Activated CD4-positive, alpha-beta T cell treated with anti-CD3 and anti-CD28 coated beads, Interleukin-2, amount 10 ng/mL, durations not matched to agents 7 days and 5 days (primary cell): Measurements from ENCODE around the gene PSMD5. TPM values are rescaled to one million over a fixed set of nuclear protein-coding genes. Genes with fewer than 3 reads are reported as not detected.

Experiments used
- CTCF ChIA-PET: fragments of 350-600 bp; sonication (Branson Sonifier 250); formaldehyde crosslinking; loops from one replicate; lab custom pipeline; 2021; ENCODE audit warnings: antibody characterized with exemption; lab: Charles Lee
- POLR2A ChIA-PET: fragments of 350-600 bp; sonication (Branson Sonifier 250); formaldehyde crosslinking; loops from one replicate; lab custom pipeline; 2021; ENCODE audit warnings: antibody characterized with exemption; lab: Charles Lee
- DNase-seq: peaks from one replicate; pipeline ENCODE4 v3.0.0-alpha.2; 2020
- H3K27ac Mint-ChIP-seq: one replicate; pipeline ENCODE4 v1.8.0; 2021; ENCODE audit warnings: mild to moderate bottlenecking, moderate library complexity, mixed read lengths
- H3K27me3 Mint-ChIP-seq: one replicate; pipeline ENCODE4 v1.8.0; 2021; ENCODE audit warnings: mixed read lengths
- H3K36me3 Mint-ChIP-seq: one replicate; pipeline ENCODE4 v1.8.0; 2021; ENCODE audit warnings: low read depth, mixed read lengths
- H3K4me1 Mint-ChIP-seq: one replicate; pipeline ENCODE4 v1.8.0; 2021; ENCODE audit warnings: mixed read lengths
- H3K4me3 Mint-ChIP-seq: one replicate; pipeline ENCODE4 v1.8.0; 2021; ENCODE audit warnings: mild to moderate bottlenecking, moderate library complexity, mixed read lengths
- H3K9me3 Mint-ChIP-seq: one replicate; pipeline ENCODE4 v1.8.0; 2021; ENCODE audit warnings: mixed read lengths
- total RNA-seq, 2 experiments: library from RNA; stranded (reverse); gene quantifications; one replicate each; pipeline ENCODE4 v1.2.3, GENCODE V29; 2021

The PSMD5 gene
- total RNA-seq, 2 experiments from 2014 or later, result 35.3 to 50.9 TPM

DNA sequence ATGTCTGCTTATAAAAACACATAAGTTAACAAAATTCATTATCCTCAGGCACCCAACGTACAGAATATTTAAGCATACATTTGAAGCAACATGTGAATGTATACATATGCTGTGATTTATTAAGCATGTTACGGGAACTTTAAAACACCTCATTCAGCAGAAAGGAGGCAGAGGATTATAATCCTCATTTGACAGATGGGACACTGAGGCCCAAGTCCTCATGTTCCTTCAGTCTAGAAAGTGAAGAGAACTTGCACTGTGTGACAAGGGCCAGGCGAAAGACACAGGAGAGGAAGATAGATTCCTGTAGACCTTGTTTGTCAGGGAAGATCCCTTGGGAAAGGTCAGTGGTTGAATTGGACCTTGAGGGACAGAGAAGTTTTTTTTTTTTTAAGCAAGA, 7.6 kb upstream of the PSMD5 start:
- Mint-ChIP-seq H3K4me3 (no peak overlapping the region), H3K27ac (peak overlapping the region; percentile 50), H3K4me1 (peaks cover 49% of the 10 kb centered on the region)

DNA sequence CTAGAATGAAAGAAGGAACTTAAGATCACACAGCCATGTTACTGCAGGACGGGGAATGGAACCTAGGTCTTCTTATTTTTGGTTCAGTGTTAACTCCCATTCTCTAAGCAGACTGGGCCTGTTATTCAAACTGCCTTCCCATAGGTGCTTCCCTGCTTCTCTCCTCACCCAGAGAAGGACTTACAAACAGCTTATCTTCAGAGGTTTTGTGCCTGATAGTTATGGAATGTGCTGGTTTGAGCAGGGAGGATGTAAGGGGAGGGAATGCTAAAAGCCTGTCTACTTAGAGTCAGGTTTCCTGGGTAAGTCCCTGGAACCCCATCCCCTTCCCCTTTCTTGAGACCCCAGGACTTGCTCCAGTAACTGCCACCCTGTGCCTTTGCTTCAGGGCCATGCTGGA, 4.2 kb upstream of the PSMD5 start:
- CTCF ChIA-PET, result interaction anchor here (0.6 to 2.1 kb wide), 6 partner anchors 9 to 54 kb away, joined by 3 to 7 read pairs (median 4); partner anchors contain the start of gene FBXW2
- Mint-ChIP-seq H3K27ac (peak overlapping the region; percentile 98), H3K4me3 (peak overlapping the region; percentile 95), H3K4me1 (peaks cover 66% of the 10 kb centered on the region), H3K27me3 (no peaks in the 10 kb centered on the region), H3K36me3 (peaks cover 71% of the 10 kb centered on the region), H3K9me3 (no peaks in the 10 kb centered on the region)
- POLR2A ChIA-PET, result interaction anchor here (0.8 to 1.0 kb wide), 2 partner anchors 10 to 85 kb away, joined by 4 read pairs; no protein-coding TSS in a partner anchor
- DNase-seq, result no peak

More for the DNA sequence above, 7.6 kb upstream of the PSMD5 start:
- Mint-ChIP-seq H3K27me3 (no peaks in the 10 kb centered on the region), H3K36me3 (peaks cover 77% of the 10 kb centered on the region), H3K9me3 (no peaks in the 10 kb centered on the region)
- ChIA-PET CTCF (interaction anchor here (0.6 kb wide), 1 partner anchor 341 kb away, joined by 4 read pairs; no protein-coding TSS in a partner anchor), POLR2A (no interaction called here)
- DNase-seq, result no peak

DNA sequence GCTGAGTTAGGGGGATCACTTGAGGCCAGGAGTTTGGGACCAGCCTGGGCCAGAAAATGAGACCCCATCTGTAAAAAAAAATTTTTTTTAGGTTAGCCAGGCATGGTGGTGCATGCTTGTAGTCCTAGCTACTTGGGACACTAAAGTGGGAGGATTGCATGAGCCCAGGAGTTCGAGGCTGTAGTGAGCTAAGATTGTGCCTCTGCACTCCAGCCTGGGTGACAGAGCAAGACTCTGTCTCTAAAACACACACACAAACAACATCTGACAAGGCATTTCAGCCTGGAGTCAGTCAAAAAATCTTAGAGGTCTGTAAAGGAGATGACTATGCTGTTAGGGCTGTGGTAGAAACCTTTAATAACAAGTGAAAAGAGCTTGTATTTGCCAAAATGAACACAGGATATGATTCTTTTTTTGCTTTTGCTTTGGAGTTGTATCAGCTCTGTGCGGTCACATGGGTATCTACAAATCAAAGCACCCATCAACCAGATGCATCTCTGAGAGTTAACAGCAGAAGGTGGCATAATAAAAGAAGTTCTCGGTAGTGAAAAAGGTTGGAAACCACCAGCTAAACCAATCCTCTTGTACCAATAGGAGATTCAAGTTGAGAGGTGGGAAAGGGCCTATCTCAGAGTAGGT, 3.6 kb upstream of the PSMD5 start:
- DNase-seq, result peak; percentile 61
- H3K9me3 Mint-ChIP-seq, result no peaks in the 10 kb centered on the region
- CTCF ChIA-PET, result interaction anchor here (0.6 to 2.1 kb wide), 6 partner anchors 9 to 53 kb away, joined by 3 to 7 read pairs (median 4); partner anchors contain the start of gene FBXW2
- POLR2A ChIA-PET, result interaction anchor here (0.6 to 1.0 kb wide), 3 partner anchors 11 to 85 kb away, joined by 4 read pairs; no protein-coding TSS in a partner anchor
- peaks cover 72% of the 10 kb centered on the region for H3K4me1 Mint-ChIP-seq
- H3K27me3 Mint-ChIP-seq, result no peaks in the 10 kb centered on the region
- peak overlapping the region; percentile 95 for H3K4me3 Mint-ChIP-seq
- peak overlapping the region; percentile 98 for H3K27ac Mint-ChIP-seq
- H3K36me3 Mint-ChIP-seq, result peaks cover 69% of the 10 kb centered on the region

DNA sequence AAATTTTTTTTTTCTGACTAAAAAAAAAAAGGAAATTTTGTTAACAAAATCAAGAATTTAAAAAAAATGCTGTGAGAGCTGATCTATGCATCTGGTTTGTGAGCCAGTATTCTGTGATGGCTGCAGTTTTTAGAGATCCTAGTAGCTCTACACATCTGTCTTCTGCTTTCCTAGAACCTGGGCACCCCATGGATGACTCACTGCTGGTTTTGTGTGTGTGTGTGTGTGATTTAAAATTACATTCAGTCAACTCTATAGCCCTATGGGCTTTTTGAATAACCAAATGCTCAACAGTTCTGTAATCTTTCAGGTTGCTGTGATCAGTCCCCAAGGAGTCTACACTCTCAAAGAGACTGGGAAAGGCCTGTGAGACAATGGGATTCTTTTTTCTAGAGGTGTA, 2.5 kb upstream of the PSMD5 start:
- H3K27me3 Mint-ChIP-seq, result no peaks in the 10 kb centered on the region
- H3K36me3 Mint-ChIP-seq, result peaks cover 63% of the 10 kb centered on the region

DNA sequence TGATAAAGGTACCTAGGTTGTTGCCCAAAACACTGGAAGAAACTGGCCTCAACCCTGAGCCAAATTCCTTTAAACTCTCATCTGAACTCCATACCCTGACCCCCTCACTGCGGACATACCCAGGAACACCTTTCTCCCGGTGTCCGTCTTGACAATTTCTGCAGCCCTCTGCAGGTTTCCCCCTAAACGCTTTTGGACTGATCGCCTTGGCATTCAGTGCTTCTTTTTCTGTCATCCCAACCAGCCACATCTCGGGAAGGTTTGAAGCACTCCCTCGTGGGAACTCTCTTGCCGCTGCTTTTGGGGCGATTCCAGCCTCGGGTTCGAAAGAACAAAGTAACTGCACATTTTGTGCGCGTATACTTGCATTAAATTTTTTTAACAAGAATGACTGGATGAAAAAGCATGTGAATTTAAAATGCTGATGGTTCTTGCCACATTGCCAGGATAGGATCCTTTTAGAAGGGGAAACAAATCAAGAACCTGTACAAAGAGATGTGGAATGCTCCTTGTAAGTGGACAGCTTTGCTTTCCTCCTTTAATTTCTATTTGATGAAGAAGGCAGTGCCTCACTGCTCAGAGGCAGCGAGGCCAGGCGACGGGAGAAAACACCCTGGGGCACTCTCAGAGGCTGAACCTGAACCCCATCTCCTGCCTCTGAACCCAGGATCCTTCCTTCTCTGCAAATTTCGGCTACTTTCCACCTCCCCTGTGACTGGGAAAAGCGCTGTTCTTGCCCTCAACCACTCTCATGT, 615 bp downstream of the PSMD5 start:
- Mint-ChIP-seq H3K27me3 (no peaks in the 10 kb centered on the region), H3K4me1 (peaks cover 76% of the 10 kb centered on the region), H3K36me3 (peaks cover 64% of the 10 kb centered on the region), H3K27ac (peak overlapping the region; percentile 98), H3K4me3 (peak overlapping the region; percentile 95), H3K9me3 (no peaks in the 10 kb centered on the region)
- CTCF ChIA-PET, result no interaction called here
- DNase-seq, result no peak
- POLR2A ChIA-PET, result no interaction called here

More for the DNA sequence above, 2.5 kb upstream of the PSMD5 start:
- ChIA-PET CTCF (interaction anchor here (0.6 to 2.1 kb wide), 7 partner anchors 12 to 129 kb away, joined by 3 to 6 read pairs (median 4); no protein-coding TSS in a partner anchor), POLR2A (no interaction called here)
- Mint-ChIP-seq H3K4me1 (peaks cover 71% of the 10 kb centered on the region), H3K9me3 (no peaks in the 10 kb centered on the region), H3K4me3 (peak overlapping the region; percentile 95), H3K27ac (peak overlapping the region; percentile 98)
- no peak for DNase-seq

DNA sequence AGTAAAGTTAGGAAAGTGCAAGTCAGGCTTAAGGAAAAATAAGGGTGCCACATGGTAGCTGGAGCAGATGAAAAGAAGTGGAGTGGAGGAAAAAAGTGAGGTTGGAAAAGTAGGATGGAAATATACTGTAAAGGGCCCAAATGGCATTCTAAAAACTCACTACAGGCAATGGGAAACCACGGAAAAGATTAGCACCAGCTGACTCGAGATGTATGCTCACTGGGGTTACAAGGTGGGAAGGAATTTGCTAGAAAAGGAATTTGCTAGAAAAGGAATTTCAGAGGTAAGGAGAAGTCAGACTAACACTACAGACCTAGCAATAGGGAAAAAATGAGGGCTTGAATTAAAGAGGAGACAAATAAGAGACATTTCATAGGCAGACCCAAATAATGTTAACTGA, 3.6 kb downstream of the PSMD5 start:
- Mint-ChIP-seq H3K36me3 (peaks cover 51% of the 10 kb centered on the region), H3K4me3 (no peak overlapping the region), H3K4me1 (peaks cover 55% of the 10 kb centered on the region), H3K27me3 (no peaks in the 10 kb centered on the region), H3K27ac (peak overlapping the region; percentile 38), H3K9me3 (no peaks in the 10 kb centered on the region)
- DNase-seq, result no peak
- ChIA-PET POLR2A (no interaction called here), CTCF (interaction anchor here (0.9 kb wide), 1 partner anchor 75 kb away, joined by 3 read pairs; no protein-coding TSS in a partner anchor)

DNA sequence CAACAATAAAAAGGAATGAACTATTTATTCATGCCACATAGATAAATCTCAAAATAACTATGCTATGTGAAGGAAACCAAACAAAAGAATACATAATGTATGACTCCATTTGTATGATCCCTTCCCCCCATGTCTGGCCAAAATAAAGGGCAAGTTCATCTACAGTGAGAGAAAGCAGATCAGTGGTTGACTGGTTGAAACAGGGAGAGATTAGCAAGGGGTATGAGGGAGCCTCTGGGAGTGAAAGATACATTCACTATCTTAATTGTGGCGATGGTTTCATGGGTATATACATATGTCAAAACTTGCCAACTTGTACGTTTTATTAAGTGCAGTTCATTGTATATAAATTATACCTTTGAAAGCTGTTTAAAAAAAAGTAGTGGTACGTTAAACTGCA, 4.8 kb downstream of the PSMD5 start:
- ChIA-PET CTCF (interaction anchor here (1.0 kb wide), 1 partner anchor 11 kb away, joined by 3 read pairs; no protein-coding TSS in a partner anchor), POLR2A (no interaction called here)
- no peak overlapping the region for H3K27ac Mint-ChIP-seq
- no peaks in the 10 kb centered on the region for H3K9me3 Mint-ChIP-seq
- no peak for DNase-seq
- H3K27me3 Mint-ChIP-seq, result no peaks in the 10 kb centered on the region
- peaks cover 50% of the 10 kb centered on the region for H3K4me1 Mint-ChIP-seq
- H3K36me3 Mint-ChIP-seq, result peaks cover 46% of the 10 kb centered on the region
- no peak overlapping the region for H3K4me3 Mint-ChIP-seq

DNA sequence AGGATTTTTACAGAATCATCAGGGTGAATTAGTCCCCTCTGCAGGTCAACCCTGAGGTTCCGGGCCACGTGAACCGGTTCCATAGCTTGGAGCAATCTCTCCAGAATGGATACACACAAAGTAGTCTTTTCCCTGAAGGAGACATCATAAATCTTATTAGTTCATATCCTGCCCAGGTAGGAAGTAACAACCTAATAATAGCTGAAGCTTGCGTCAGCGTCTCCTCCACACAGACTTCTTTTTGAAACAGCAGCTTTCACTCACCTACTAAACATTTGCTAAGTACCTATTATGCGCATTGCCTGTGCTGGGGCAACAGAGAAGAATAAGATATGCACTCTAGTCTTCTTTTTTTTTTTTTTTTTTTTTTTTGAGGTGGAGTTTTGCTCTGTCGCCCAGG, 9.4 kb downstream of the PSMD5 start:
- ChIA-PET CTCF (interaction anchor here (0.7 to 1.3 kb wide), 3 partner anchors 11 to 62 kb away, joined by 3 to 5 read pairs (median 3); no protein-coding TSS in a partner anchor), POLR2A (no interaction called here)
- peaks cover 18% of the 10 kb centered on the region for H3K4me1 Mint-ChIP-seq
- peaks cover 48% of the 10 kb centered on the region for H3K36me3 Mint-ChIP-seq
- no peak overlapping the region for H3K4me3 Mint-ChIP-seq
- DNase-seq, result no peak
- no peaks in the 10 kb centered on the region for H3K9me3 Mint-ChIP-seq
- no peak overlapping the region for H3K27ac Mint-ChIP-seq
- H3K27me3 Mint-ChIP-seq, result no peaks in the 10 kb centered on the region

DNA sequence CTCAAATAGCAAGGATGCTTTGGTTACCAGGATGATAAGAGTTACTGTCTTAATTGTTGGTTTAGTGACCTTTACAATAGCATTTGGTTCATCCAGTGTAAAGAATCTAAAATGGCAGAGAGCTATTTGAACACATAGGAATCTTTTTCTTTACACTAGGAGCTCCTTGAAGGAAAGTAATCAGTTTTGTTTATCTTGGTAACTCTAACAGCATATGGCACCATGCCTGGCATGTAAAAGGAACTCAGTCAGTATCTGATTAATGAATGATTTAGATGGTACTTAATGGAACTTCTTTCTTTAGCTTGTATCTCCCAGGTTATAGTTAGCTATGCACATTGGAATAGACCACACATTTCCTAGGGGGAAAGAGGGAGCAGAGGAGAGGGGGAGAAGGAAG, 9.9 kb downstream of the PSMD5 start:
- no peak overlapping the region for H3K27ac Mint-ChIP-seq
- DNase-seq, result no peak
- H3K4me1 Mint-ChIP-seq, result peaks cover 14% of the 10 kb centered on the region
- POLR2A ChIA-PET, result no interaction called here
- no peaks in the 10 kb centered on the region for H3K9me3 Mint-ChIP-seq
- H3K27me3 Mint-ChIP-seq, result no peaks in the 10 kb centered on the region
- H3K4me3 Mint-ChIP-seq, result no peak overlapping the region
- CTCF ChIA-PET, result interaction anchor here (0.6 to 1.3 kb wide), 4 partner anchors 10 to 62 kb away, joined by 3 to 6 read pairs (median 4); no protein-coding TSS in a partner anchor
- H3K36me3 Mint-ChIP-seq, result peaks cover 44% of the 10 kb centered on the region

DNA sequence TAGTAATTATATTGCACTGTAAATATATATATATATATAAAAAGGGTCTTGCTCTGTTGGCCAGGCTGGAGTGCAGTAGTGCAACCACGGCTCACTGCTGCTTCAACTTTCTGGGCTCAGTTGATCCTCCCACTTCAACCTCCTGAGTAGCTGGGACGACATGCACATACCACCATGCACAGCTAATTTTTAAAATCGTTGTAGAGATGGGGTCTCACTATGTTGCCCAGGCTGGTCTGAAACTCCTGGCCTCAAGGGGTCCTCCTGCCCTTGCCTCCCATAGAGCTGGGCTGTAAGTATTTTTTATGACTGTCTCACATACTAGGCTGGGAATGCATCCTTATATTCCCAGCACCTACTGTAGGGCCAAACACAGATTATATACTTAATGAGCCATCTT, 11.9 kb downstream of the PSMD5 start:
- H3K27ac Mint-ChIP-seq, result no peak overlapping the region
- H3K4me1 Mint-ChIP-seq, result peaks cover 6% of the 10 kb centered on the region
- no peaks in the 10 kb centered on the region for H3K27me3 Mint-ChIP-seq
- H3K36me3 Mint-ChIP-seq, result peaks cover 48% of the 10 kb centered on the region
- DNase-seq, result no peak
- ChIA-PET POLR2A (interaction anchor here (0.6 kb wide), 1 partner anchor 9 kb away, joined by 3 read pairs; no protein-coding TSS in a partner anchor), CTCF (interaction anchor here (0.6 to 1.2 kb wide), 2 partner anchors 35 to 64 kb away, joined by 3 read pairs; no protein-coding TSS in a partner anchor)
- no peak overlapping the region for H3K4me3 Mint-ChIP-seq
- H3K9me3 Mint-ChIP-seq, result no peaks in the 10 kb centered on the region

DNA sequence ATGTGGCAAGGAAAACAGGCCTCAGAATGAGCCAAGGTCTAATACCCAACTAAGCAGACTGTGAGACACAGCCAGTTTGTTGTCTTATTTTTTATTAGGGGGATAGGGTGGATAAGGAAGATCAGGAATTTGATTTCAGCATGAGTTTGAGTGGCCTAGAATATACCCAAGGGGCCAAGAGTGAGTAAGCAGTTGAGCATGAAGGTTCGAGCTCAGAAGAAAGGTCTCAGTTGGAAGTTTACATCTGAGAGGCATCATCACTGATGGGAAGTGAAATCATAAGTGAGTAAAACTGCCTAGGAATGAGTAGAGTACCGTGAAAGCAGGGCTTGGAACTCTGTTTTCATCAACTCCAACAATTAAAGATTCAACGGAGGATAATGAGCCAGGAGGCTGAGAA, 12.6 kb downstream of the PSMD5 start:
- POLR2A ChIA-PET, result no interaction called here
- Mint-ChIP-seq H3K4me3 (no peak overlapping the region), H3K9me3 (no peaks in the 10 kb centered on the region), H3K27me3 (no peaks in the 10 kb centered on the region), H3K4me1 (peaks cover 4% of the 10 kb centered on the region), H3K27ac (no peak overlapping the region), H3K36me3 (peaks cover 47% of the 10 kb centered on the region)
- CTCF ChIA-PET, result interaction anchor here (0.6 kb wide), 1 partner anchor 65 kb away, joined by 3 read pairs; no protein-coding TSS in a partner anchor
- DNase-seq, result no peak

DNA sequence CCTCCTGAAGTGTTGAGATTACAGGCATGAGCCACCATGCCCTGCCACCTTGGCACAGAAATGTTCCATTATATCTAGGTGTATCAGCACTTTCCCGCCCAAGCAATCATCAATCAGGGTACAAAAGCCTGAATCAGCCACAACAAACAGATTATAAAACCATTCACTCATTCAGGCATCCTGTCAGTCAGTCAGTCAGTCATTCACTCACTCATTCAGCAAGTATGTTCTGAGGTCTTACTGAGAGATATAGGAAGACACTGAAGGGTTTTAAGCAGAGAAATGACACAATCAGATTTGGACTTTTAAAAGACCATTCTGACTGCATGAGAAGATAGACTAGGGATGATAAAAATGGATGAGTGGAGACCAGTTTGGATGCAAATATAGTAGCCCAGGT, 13.1 kb downstream of the PSMD5 start:
- H3K27ac Mint-ChIP-seq, result no peak overlapping the region
- no peak overlapping the region for H3K4me3 Mint-ChIP-seq
- DNase-seq, result no peak
- peaks cover 49% of the 10 kb centered on the region for H3K36me3 Mint-ChIP-seq
- H3K4me1 Mint-ChIP-seq, result peaks cover 3% of the 10 kb centered on the region
- no peaks in the 10 kb centered on the region for H3K9me3 Mint-ChIP-seq
- ChIA-PET CTCF (no interaction called here), POLR2A (no interaction called here)
- H3K27me3 Mint-ChIP-seq, result no peaks in the 10 kb centered on the region
